ENCODE data around the gene CNOT2.
A peak's percentile ranks its signal among the peaks of the same experiment; 100 is the strongest.

The CNOT2 gene

DNA sequence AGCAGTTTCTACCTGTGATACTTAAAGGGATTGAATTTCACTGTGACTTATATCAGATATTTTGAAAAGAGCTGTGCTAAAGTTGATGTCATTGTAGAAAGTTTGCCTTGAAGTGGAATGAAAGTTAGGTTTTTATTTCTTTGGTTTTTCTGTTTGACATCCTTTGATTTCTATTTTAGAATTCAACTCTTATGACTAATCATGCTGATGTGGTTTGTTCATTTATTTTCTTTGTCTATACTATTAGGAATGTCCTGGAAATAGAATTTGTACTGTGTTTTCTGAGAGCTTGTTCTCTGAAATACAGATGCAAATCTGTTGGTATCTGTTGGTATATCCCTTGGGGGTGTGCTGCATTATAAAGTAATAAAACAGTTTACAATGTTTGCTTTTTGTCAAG, 3.3 kb downstream of the CNOT2 start:
- no peak for DNase-seq (ENCODE audit: low read depth, low spot score)
- H3K4me3 ChIP-seq, result no peak overlapping the region

GRCh38 chr12:70247653-70248199, 4.5 kb downstream of the CNOT2 start:
- TF ChIP-seq EZH2 (IDR thresholded peaks at IDR 0.05) (no peak), POLR2AphosphoS5 (IDR thresholded peaks at IDR 0.05; ENCODE audit: borderline replicate concordance, low read depth, low read length) (no peak), FOXP2 (optimal IDR thresholded peaks at IDR 0.05; ENCODE audit: control extremely low read depth, extremely low read length, insufficient read depth) (no peak)
- DNase-seq (ENCODE audit: low read depth, low spot score), result no peak
- H3K27ac ChIP-seq, result no peak overlapping the region
- H3K9me3 ChIP-seq (ENCODE audit: low read depth, low read length), result no peaks in the 10 kb centered on the region
- peaks cover 42% of the 10 kb centered on the region for H3K36me3 ChIP-seq (ENCODE audit: insufficient read depth, low read length)
- H3K4me3 ChIP-seq, result no peak overlapping the region
- H3K9ac ChIP-seq (ENCODE audit: insufficient read length), result no peak overlapping the region

More for the DNA sequence above, 3.3 kb downstream of the CNOT2 start:
- no peak for TF ChIP-seq FOXP2 (optimal IDR thresholded peaks at IDR 0.05; ENCODE audit: control extremely low read depth, extremely low read length, insufficient read depth)
- no peak for TF ChIP-seq POLR2AphosphoS5 (IDR thresholded peaks at IDR 0.05; ENCODE audit: borderline replicate concordance, low read depth, low read length)
- TF ChIP-seq EZH2 (IDR thresholded peaks at IDR 0.05), result no peak
- H3K9me3 ChIP-seq (ENCODE audit: low read depth, low read length), result no peaks in the 10 kb centered on the region
- H3K36me3 ChIP-seq (ENCODE audit: insufficient read depth, low read length), result peaks cover 40% of the 10 kb centered on the region
- no peak overlapping the region for H3K9ac ChIP-seq (ENCODE audit: insufficient read length)
- no peak overlapping the region for H3K27ac ChIP-seq

DNA sequence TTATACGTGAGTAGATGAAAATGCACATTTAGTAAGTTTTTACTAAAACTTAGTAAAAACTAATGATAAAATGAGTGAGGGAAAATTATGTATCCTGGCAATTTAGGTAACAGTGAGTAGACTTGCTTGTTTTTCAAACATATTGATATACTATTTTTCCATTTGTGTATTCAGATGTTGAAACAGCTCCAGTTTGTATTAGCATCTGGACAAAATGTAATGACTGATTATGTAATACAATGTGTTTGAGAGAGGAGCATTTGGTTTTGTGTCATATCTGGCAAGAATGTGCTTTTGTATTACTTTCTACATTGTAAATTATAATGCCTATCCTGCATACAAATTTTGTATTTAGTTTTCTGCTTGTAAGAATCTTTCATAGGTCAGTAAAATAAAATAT, 5.6 kb downstream of the CNOT2 start:
- Histone ChIP-seq H3K9me3 (ENCODE audit: low read depth, low read length) (no peaks in the 10 kb centered on the region), H3K4me3 (no peak overlapping the region), H3K27ac (no peak overlapping the region), H3K36me3 (ENCODE audit: insufficient read depth, low read length) (peaks cover 45% of the 10 kb centered on the region), H3K9ac (ENCODE audit: insufficient read length) (no peak overlapping the region)
- no peak for DNase-seq (ENCODE audit: low read depth, low spot score)
- TF ChIP-seq POLR2AphosphoS5 (IDR thresholded peaks at IDR 0.05; ENCODE audit: borderline replicate concordance, low read depth, low read length) (no peak), EZH2 (IDR thresholded peaks at IDR 0.05) (no peak), FOXP2 (optimal IDR thresholded peaks at IDR 0.05; ENCODE audit: control extremely low read depth, extremely low read length, insufficient read depth) (no peak)

DNA sequence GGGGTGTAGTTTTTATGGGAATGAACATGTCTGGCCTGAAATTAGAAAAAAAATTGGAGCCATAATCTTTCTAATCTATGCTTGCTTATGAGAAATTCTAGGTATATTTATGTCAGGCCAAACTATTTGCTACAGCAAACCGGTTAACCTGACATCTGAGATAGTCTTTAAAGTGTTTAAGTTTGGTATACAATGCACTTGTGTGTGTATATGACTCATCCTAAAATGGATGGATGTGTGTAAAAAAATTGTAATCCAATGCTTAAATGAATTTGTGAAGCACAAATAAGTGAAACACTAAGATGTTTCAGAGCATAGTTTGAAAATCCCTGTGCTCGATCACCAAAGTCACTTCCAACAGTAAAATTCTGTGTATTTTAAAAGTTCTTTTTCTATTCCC, 6.7 kb downstream of the CNOT2 start:
- no peak for DNase-seq (ENCODE audit: low read depth, low spot score)
- Histone ChIP-seq H3K4me3 (no peak overlapping the region), H3K9ac (ENCODE audit: insufficient read length) (no peak overlapping the region), H3K9me3 (ENCODE audit: low read depth, low read length) (no peaks in the 10 kb centered on the region), H3K27ac (0 out of 2 replicates have a peak overlapping the region, but pooled peaks have one; percentile 15), H3K36me3 (ENCODE audit: insufficient read depth, low read length) (peaks cover 40% of the 10 kb centered on the region)
- no peak for TF ChIP-seq FOXP2 (optimal IDR thresholded peaks at IDR 0.05; ENCODE audit: control extremely low read depth, extremely low read length, insufficient read depth)
- no peak for TF ChIP-seq EZH2 (IDR thresholded peaks at IDR 0.05)
- TF ChIP-seq POLR2AphosphoS5 (IDR thresholded peaks at IDR 0.05; ENCODE audit: borderline replicate concordance, low read depth, low read length), result no peak

DNA sequence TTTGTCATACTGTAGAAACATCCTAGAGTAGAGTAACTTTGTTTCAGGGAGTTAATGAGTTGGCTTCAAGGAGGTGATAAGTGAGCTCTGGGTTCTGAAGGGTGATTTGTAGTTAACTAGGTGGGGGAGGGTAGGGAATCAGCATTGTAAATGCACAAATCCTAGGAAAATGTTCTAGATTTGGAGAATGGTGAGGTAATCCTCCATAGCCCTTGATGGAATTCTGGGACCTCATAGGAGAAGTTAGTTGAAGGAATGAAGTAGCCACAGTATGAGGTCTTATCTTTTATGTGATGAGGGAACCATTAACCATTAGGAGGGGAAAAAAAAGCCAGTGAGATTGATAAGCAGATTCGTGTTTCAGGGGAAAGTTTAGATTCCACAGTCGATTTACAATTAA, 8.0 kb downstream of the CNOT2 start:
- no peaks in the 10 kb centered on the region for H3K9me3 ChIP-seq (ENCODE audit: low read depth, low read length)
- no peak for DNase-seq (ENCODE audit: low read depth, low spot score)
- H3K27ac ChIP-seq, result peak overlapping the region; percentile 87
- peak overlapping the region; percentile 33 for H3K9ac ChIP-seq (ENCODE audit: insufficient read length)
- H3K36me3 ChIP-seq (ENCODE audit: insufficient read depth, low read length), result peaks cover 37% of the 10 kb centered on the region
- peak overlapping the region; percentile 61 for H3K4me3 ChIP-seq
- no peak for TF ChIP-seq POLR2AphosphoS5 (IDR thresholded peaks at IDR 0.05; ENCODE audit: borderline replicate concordance, low read depth, low read length)
- TF ChIP-seq FOXP2 (optimal IDR thresholded peaks at IDR 0.05; ENCODE audit: control extremely low read depth, extremely low read length, insufficient read depth), result no peak
- no peak for TF ChIP-seq EZH2 (IDR thresholded peaks at IDR 0.05)

- H3K9me3 ChIP-seq (ENCODE audit: low read depth, low read length), result no peaks in the 10 kb centered on the region
- H3K9ac ChIP-seq (ENCODE audit: insufficient read length), result peak overlapping the region; percentile 33
- peaks cover 33% of the 10 kb centered on the region for H3K36me3 ChIP-seq (ENCODE audit: insufficient read depth, low read length)
- DNase-seq (ENCODE audit: low read depth, low spot score), result no peak
- H3K27ac ChIP-seq, result peak overlapping the region; percentile 87
- TF ChIP-seq EZH2 (IDR thresholded peaks at IDR 0.05), result no peak
- TF ChIP-seq FOXP2 (optimal IDR thresholded peaks at IDR 0.05; ENCODE audit: control extremely low read depth, extremely low read length, insufficient read depth), result no peak
- TF ChIP-seq POLR2AphosphoS5 (IDR thresholded peaks at IDR 0.05; ENCODE audit: borderline replicate concordance, low read depth, low read length), result no peak
- H3K4me3 ChIP-seq, result peak overlapping the region; percentile 61
Measured at GRCh38 chr12:70251661-70252060, 8.4 kb downstream of the CNOT2 start.

DNA sequence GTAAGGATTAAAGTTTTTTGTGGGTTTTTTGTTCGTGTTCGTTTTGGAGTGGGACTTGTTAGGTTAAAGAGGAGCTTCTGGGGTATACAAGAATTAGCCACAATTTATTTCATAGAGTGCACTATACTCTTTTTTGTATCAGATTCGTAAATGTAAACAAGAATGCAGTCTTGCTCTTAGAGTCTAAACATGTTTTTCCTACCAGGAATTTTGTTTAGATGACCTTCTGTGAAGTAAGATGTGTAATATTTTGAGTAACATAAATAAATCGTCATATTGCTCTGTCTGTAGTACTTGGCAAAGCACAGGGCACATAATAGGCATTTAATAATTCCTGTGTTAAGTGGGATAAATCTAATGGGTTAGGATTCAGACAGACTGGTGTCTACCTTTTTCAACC, 9.6 kb downstream of the CNOT2 start:
- Histone ChIP-seq H3K27ac (no peak overlapping the region), H3K36me3 (ENCODE audit: insufficient read depth, low read length) (peaks cover 24% of the 10 kb centered on the region), H3K4me3 (no peak overlapping the region), H3K9ac (ENCODE audit: insufficient read length) (no peak overlapping the region), H3K9me3 (ENCODE audit: low read depth, low read length) (no peaks in the 10 kb centered on the region)
- TF ChIP-seq EZH2 (IDR thresholded peaks at IDR 0.05) (no peak), POLR2AphosphoS5 (IDR thresholded peaks at IDR 0.05; ENCODE audit: borderline replicate concordance, low read depth, low read length) (no peak), FOXP2 (optimal IDR thresholded peaks at IDR 0.05; ENCODE audit: control extremely low read depth, extremely low read length, insufficient read depth) (no peak)
- no peak for DNase-seq (ENCODE audit: low read depth, low spot score)

DNA sequence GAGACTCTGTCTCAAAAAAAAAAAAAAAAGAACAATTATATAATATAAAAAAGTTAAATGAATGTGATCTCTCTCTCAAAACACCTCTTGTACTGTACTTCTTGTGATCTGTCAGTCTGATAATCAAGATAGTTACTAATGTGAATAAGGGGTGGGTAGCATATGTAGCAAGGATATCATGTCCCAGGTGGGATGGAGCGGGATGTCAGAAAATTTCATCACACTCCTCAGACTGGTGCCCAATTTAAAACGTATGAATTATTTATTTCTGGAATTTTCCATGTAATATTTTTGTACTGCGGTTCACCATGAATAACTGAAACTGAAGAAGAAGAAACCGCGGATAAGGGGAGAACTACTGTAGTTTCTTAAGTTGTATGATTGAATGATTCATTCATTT, 11.0 kb downstream of the CNOT2 start:
- no peak for DNase-seq (ENCODE audit: low read depth, low spot score)
- no peak overlapping the region for H3K4me3 ChIP-seq
- H3K27ac ChIP-seq, result no peak overlapping the region
- peaks cover 21% of the 10 kb centered on the region for H3K36me3 ChIP-seq (ENCODE audit: insufficient read depth, low read length)
- no peak overlapping the region for H3K9ac ChIP-seq (ENCODE audit: insufficient read length)
- H3K9me3 ChIP-seq (ENCODE audit: low read depth, low read length), result no peaks in the 10 kb centered on the region
- TF ChIP-seq FOXP2 (optimal IDR thresholded peaks at IDR 0.05; ENCODE audit: control extremely low read depth, extremely low read length, insufficient read depth) (no peak), POLR2AphosphoS5 (IDR thresholded peaks at IDR 0.05; ENCODE audit: borderline replicate concordance, low read depth, low read length) (no peak), EZH2 (IDR thresholded peaks at IDR 0.05) (no peak)

DNA sequence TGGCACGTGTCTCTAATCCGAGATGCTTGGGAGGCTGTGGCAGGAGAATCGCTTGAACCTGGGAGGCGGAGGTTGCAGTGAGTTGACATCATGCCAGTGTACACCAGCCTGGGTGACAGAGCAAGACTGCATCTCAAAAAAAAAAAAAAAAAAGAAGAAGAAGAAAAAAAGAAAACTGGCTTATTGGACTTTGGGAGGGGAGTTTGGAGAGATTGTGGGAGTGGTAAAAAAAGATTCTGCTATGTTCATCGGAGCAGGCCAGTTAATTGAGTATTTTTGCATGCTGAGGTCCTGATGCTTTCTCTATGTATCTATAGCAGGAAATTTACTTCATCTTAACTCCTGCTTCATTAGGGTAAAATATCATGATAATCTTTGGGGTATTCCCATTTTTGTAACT, 11.6 kb downstream of the CNOT2 start:
- peak overlapping the region; percentile 70 for H3K27ac ChIP-seq
- H3K4me3 ChIP-seq, result peak overlapping the region; percentile 16; the same call in 1 of the 2 replicates
- H3K9me3 ChIP-seq (ENCODE audit: low read depth, low read length), result no peaks in the 10 kb centered on the region
- H3K36me3 ChIP-seq (ENCODE audit: insufficient read depth, low read length), result peaks cover 21% of the 10 kb centered on the region; the same call in 1 of the 2 replicates
- H3K9ac ChIP-seq (ENCODE audit: insufficient read length), result no peak overlapping the region
- DNase-seq (ENCODE audit: low read depth, low spot score), result no peak
- no peak for TF ChIP-seq EZH2 (IDR thresholded peaks at IDR 0.05)
- TF ChIP-seq POLR2AphosphoS5 (IDR thresholded peaks at IDR 0.05; ENCODE audit: borderline replicate concordance, low read depth, low read length), result no peak
- no peak for TF ChIP-seq FOXP2 (optimal IDR thresholded peaks at IDR 0.05; ENCODE audit: control extremely low read depth, extremely low read length, insufficient read depth)
